GM12878 (cell line): ENCODE data around the gene INPP4B. TPM values are rescaled to one million over a fixed set of nuclear protein-coding genes. Genes with fewer than 3 reads are reported as not detected.

Source experiments
- ATAC-seq: fragments of 200-7000 bp; cut with Tn5 transposase; 3 replicates; pipeline ENCODE4 v1.9.1; 2020; ENCODE audit warnings: mild to moderate bottlenecking, moderate library complexity
- BruUV-seq: library from RNA; stranded (reverse); fragments of 400-500 nt; replicated peaks from 2 replicates; lab custom pipeline; 2021; lab: Mats Ljungman, UMichigan
- CTCF ChIA-PET: fragments of 300-600 bp; sonication (Branson Sonifier 250); formaldehyde crosslinking; extraction: SDS; loops from one replicate; lab custom pipeline; 2021; ENCODE audit warnings: inconsistent platforms; lab: Yijun Ruan, JAX
- POLR2A ChIA-PET: fragments of 350-600 bp; formaldehyde crosslinking; extraction: SDS; loops from one replicate; lab custom pipeline; 2021; ENCODE audit warnings: inconsistent platforms; lab: Charles Lee
- RAD21 ChIA-PET: fragments of 300-600 bp; sonication (Branson Sonifier 250); formaldehyde crosslinking; loops from one replicate; lab custom pipeline; 2023; ENCODE audit warnings: antibody characterized with exemption; ENCODE audit not compliant: unreplicated experiment; lab: Charles Lee
- SMC1A ChIA-PET: fragments of 300-600 bp; sonication (Branson Sonifier 250); formaldehyde crosslinking; loops from one replicate; lab custom pipeline; 2023; ENCODE audit not compliant: unreplicated experiment, uncharacterized antibody; lab: Charles Lee
- DNase-seq: peaks from one replicate; pipeline ENCODE4 v3.0.0-alpha.2; 2011; ENCODE audit warnings: low read depth, low spot score
- FAIRE-seq: peaks from 3 replicates; lab custom pipeline; 2011; peaks lifted over from hg19 to GRCh38; lab: Jason Lieb, UNC
- H2AFZ ChIP-seq: 2 replicates; pipeline ENCODE4 v1.6.0; 2011; ENCODE audit warnings: low read depth, low read length, control low read depth; ENCODE audit not compliant: control insufficient read depth
- H3K27ac ChIP-seq: 2 replicates; pipeline ENCODE4 v1.5.1; 2011; ENCODE audit warnings: control low read depth; ENCODE audit not compliant: control insufficient read depth, insufficient read depth
- H3K27me3 ChIP-seq, 2 experiments: replicated peaks in 1 of 2; 2 replicates each; pipeline versions ENCODE4 v1.6.0 to v1.6.1; 2011; ENCODE audit warnings: low read length in 1 of 2; ENCODE audit not compliant: control insufficient read depth in 2 of 2, insufficient read depth in 2 of 2
- H3K36me3 ChIP-seq, 2 experiments: 2 replicates each; pipeline ENCODE4 v1.5.1; 2011; ENCODE audit warnings: low read length in 1 of 2; ENCODE audit not compliant: control insufficient read depth in 2 of 2, insufficient read depth in 2 of 2
- H3K4me1 ChIP-seq: 2 replicates; pipeline ENCODE4 v1.6.1; 2011; ENCODE audit warnings: mild to moderate bottlenecking, low read length, moderate library complexity, mixed read lengths; ENCODE audit not compliant: control insufficient read depth, insufficient read depth
- H3K4me2 ChIP-seq: 2 replicates; pipeline ENCODE4 v1.6.0; 2011; ENCODE audit warnings: control low read depth; ENCODE audit not compliant: control insufficient read depth, insufficient read depth
- H3K4me3 ChIP-seq: fragments of 200-600 bp; sonication (generic); 2 replicates; pipeline ENCODE4 v1.5.1; 2016
- H3K79me2 ChIP-seq: 2 replicates; pipeline ENCODE4 v1.6.0; 2011; ENCODE audit warnings: low read length; ENCODE audit not compliant: control insufficient read depth, insufficient read depth
- H3K9ac ChIP-seq: 2 replicates; pipeline ENCODE4 v1.8.0; 2011; ENCODE audit warnings: low read length, control low read depth, mixed read lengths; ENCODE audit not compliant: control insufficient read depth, insufficient read depth
- H3K9me3 ChIP-seq: replicated peaks from 3 replicates; pipeline ENCODE4 v1.5.1; 2011; ENCODE audit warnings: mild to moderate bottlenecking, low read length; ENCODE audit not compliant: control insufficient read depth, insufficient read depth
- H4K20me1 ChIP-seq: 2 replicates; pipeline ENCODE4 v1.6.0; 2011; ENCODE audit not compliant: control insufficient read depth, insufficient read depth
- CHD1 ChIP-seq: IDR thresholded peaks from 2 replicates; pipeline ENCODE4 v1.6.1; 2012; ENCODE audit warnings: low read depth, low read length, improper control_type of control experiment
- EGR1 ChIP-seq, 2 experiments: IDR thresholded peaks; 1 replicate in 1 of 2; 2 replicates in 1 of 2; pipeline ENCODE4 v1.6.1; 2011 to 2012; ENCODE audit warnings: low read depth in 2 of 2, low read length in 2 of 2, borderline replicate concordance in 1 of 2, mild to moderate bottlenecking in 1 of 2, moderate library complexity in 1 of 2
- FOXK2 ChIP-seq: fragments of 450-650 bp; IDR thresholded peaks from 2 replicates; pipeline ENCODE4 v1.6.1; 2017; ENCODE audit warnings: mild to moderate bottlenecking, moderate library complexity
- JUND ChIP-seq: IDR thresholded peaks from 2 replicates; pipeline ENCODE4 v1.6.1; 2012; ENCODE audit warnings: low read depth, mild to moderate bottlenecking, low read length, improper control_type of control experiment, moderate library complexity
- KDM1A ChIP-seq: fragments of 200-600 bp; sonication (generic); IDR thresholded peaks from 2 replicates; pipeline ENCODE4 v1.6.1; 2016; ENCODE audit warnings: borderline replicate concordance
- MAX ChIP-seq: IDR thresholded peaks from 2 replicates; pipeline ENCODE4 v1.6.1; 2012; ENCODE audit warnings: low read depth, low read length, improper control_type of control experiment
- MEF2B ChIP-seq: fragments of 450-650 bp; IDR thresholded peaks from 2 replicates; pipeline ENCODE4 v1.6.1; 2018; ENCODE audit warnings: mild to moderate bottlenecking, moderate library complexity; ENCODE audit not compliant: partially characterized antibody, poor library complexity, severe bottlenecking
- NR2F1 ChIP-seq: fragments of 450-650 bp; conservative IDR thresholded peaks from 2 replicates; pipeline ENCODE4 v1.6.1; 2017; ENCODE audit warnings: mild to moderate bottlenecking
- SPI1 ChIP-seq: IDR thresholded peaks from 2 replicates; pipeline ENCODE4 v1.6.1; 2011; ENCODE audit warnings: low read depth, mild to moderate bottlenecking, low read length, moderate library complexity, borderline replicate concordance; ENCODE audit not compliant: insufficient read depth
- TARDBP ChIP-seq: IDR thresholded peaks from 2 replicates; pipeline ENCODE4 v1.6.1; 2016; ENCODE audit warnings: borderline replicate concordance
- TCF7 ChIP-seq: IDR thresholded peaks from 2 replicates; pipeline ENCODE4 v1.6.1; 2014; ENCODE audit warnings: antibody characterized with exemption, borderline replicate concordance
- ZNF217 ChIP-seq: fragments of 450-650 bp; IDR thresholded peaks from 2 replicates; pipeline ENCODE4 v1.6.1; 2017; ENCODE audit warnings: antibody characterized with exemption, mild to moderate bottlenecking
- ZNF622 ChIP-seq: fragments of 450-650 bp; IDR thresholded peaks from 2 replicates; pipeline ENCODE4 v1.6.1; 2017; ENCODE audit warnings: mild to moderate bottlenecking, inconsistent platforms
- WGBS: methylation state at CpG from one replicate; pipeline ENCODE4 v1.1.6; 2016; ENCODE audit warnings: low lambda C conversion rate; ENCODE audit not compliant: insufficient replicate concordance, insufficient coverage; ENCODE audit errors: missing lambda C conversion rate; 5-methylcytosine and 5-hydroxymethylcytosine counted together
- in situ Hi-C: fragments of 300-500 bp; cut with MboI; formaldehyde crosslinking; loops from 9 replicates; pipeline ENCODE4 v1.14.3; 2018; ENCODE audit warnings: mixed read lengths
- intact Hi-C: fragments of 100-400 bp; cut with micrococcal nuclease; formaldehyde crosslinking; loops from one replicate; pipeline ENCODE4 v1.14.2; 2022; ENCODE audit not compliant: unreplicated experiment
- polyA plus RNA-seq, 11 experiments: library from polyadenylated mRNA; depleted of rRNA in 4 of 11; unstranded in 6 of 11; stranded (reverse) in 5 of 11; fragments of >200 nt; fragmentation: Nextera tagmentation in 4 of 11; fragmentation: Illumina TruSeq in 1 of 11; extraction: Ambion mirVana in 4 of 11; extraction: Trizol in 1 of 11; gene quantifications; 1 replicate in 1 of 11; 2 replicates in 10 of 11; pipeline versions ENCODE4 v1.2.1 to v1.2.3, GENCODE V29; 2011 to 2016; ENCODE audit warnings: inconsistent platforms in 2 of 11, missing spikeins in 2 of 11, low read depth in 1 of 11
- total RNA-seq, 4 experiments: library from RNA; depleted of rRNA in 3 of 4; stranded (reverse); fragments of >200 nt in 3 of 4; fragmentation: Illumina TruSeq in 1 of 4; extraction: Trizol in 1 of 4; gene quantifications; 2 replicates each; pipeline versions ENCODE4 v1.2.1 to v1.2.3, GENCODE V29; 2013 to 2021
- TF ChIP-seq, protein P1 (sequence below): fragments of 450-650 bp; IDR thresholded peaks from 2 replicates; pipeline ENCODE4 v1.6.1; 2016; ENCODE audit warnings: mild to moderate bottlenecking
- TF ChIP-seq, protein P2 (sequence below): fragments of 450-650 bp; conservative IDR thresholded peaks from 2 replicates; pipeline ENCODE4 v1.6.1; 2017; ENCODE audit warnings: mild to moderate bottlenecking, moderate library complexity

The INPP4B gene
- total and polyA plus RNA-seq, 10 of the 15 experiments (the other 5 are each of a cell fraction or from before 2014, with no cell fraction given): 0.53 to 11.2 (median 0.95) TPM

DNA sequence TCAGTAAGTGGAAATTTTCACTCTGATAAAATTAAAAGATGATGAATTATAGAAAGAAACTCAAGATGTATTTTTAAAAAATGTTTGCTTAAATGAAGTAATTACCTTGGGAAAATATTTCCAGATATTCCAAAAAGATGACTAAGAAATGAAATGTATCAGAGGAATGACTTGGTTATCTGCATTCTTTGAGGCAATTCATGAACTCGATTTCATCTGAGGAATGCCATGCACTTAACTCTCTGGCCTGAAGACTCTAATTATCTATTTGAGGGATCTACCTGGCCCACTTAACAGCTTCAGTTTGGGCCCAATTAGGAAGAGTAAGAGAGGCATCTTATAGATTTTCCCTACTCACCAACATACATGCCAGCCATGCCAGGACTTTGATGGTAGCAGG is 182.3 kb downstream of the INPP4B start:
- Histone ChIP-seq H3K4me2 (no peak overlapping the region), H3K4me1 (no peaks in the 10 kb centered on the region), H2AFZ (no peak overlapping the region), H3K36me3 (no peaks in the 10 kb centered on the region), H3K27me3 (no peaks in the 10 kb centered on the region), H3K79me2 (no peaks in the 10 kb centered on the region), H3K9ac (no peak overlapping the region), H3K9me3 (no peaks in the 10 kb centered on the region), H4K20me1 (no peaks in the 10 kb centered on the region), H3K4me3 (no peak overlapping the region), H3K27ac (no peak overlapping the region)
- no peak for DNase-seq
- intact Hi-C loops (no loop called here), in situ Hi-C loops (no loop called here)
- CTCF ChIA-PET: no interaction called here
- TF ChIP-seq KDM1A: no peak
- TF ChIP-seq ZNF622: no peak
- no peak for TF ChIP-seq MAX
- TF ChIP-seq EGR1 (IDR thresholded peaks at IDR 0.05; ENCODE audit: borderline replicate concordance in 1 of 2, low read depth in 2 of 2, low read length in 2 of 2): no peak
- TF ChIP-seq, protein P1, sequence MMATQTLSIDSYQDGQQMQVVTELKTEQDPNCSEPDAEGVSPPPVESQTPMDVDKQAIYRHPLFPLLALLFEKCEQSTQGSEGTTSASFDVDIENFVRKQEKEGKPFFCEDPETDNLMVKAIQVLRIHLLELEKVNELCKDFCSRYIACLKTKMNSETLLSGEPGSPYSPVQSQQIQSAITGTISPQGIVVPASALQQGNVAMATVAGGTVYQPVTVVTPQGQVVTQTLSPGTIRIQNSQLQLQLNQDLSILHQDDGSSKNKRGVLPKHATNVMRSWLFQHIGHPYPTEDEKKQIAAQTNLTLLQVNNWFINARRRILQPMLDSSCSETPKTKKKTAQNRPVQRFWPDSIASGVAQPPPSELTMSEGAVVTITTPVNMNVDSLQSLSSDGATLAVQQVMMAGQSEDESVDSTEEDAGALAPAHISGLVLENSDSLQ: no peak
- no peak for TF ChIP-seq TCF7
- TF ChIP-seq JUND: no peak
- TF ChIP-seq NR2F1: no peak
- no peak for TF ChIP-seq TARDBP
- no peak for TF ChIP-seq SPI1
- no peak for TF ChIP-seq MEF2B
- TF ChIP-seq ZNF217: no peak
- TF ChIP-seq CHD1: no peak
- TF ChIP-seq FOXK2: no peak
- TF ChIP-seq, protein P2, sequence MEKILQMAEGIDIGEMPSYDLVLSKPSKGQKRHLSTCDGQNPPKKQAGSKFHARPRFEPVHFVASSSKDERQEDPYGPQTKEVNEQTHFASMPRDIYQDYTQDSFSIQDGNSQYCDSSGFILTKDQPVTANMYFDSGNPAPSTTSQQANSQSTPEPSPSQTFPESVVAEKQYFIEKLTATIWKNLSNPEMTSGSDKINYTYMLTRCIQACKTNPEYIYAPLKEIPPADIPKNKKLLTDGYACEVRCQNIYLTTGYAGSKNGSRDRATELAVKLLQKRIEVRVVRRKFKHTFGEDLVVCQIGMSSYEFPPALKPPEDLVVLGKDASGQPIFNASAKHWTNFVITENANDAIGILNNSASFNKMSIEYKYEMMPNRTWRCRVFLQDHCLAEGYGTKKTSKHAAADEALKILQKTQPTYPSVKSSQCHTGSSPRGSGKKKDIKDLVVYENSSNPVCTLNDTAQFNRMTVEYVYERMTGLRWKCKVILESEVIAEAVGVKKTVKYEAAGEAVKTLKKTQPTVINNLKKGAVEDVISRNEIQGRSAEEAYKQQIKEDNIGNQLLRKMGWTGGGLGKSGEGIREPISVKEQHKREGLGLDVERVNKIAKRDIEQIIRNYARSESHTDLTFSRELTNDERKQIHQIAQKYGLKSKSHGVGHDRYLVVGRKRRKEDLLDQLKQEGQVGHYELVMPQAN: no peak
- ATAC-seq: no peak
- WGBS: 0% methylated on average over 1 of the region's 1 CpG
- POLR2A ChIA-PET: interaction anchor here (0.7 kb wide), 1 partner anchor 150 kb away, joined by 3 read pairs; no protein-coding TSS in a partner anchor
- RAD21 ChIA-PET: no interaction called here
- SMC1A ChIA-PET: no interaction called here
- FAIRE-seq: no peak
- no TSS peak for BruUV-seq
